ENCODE data around the gene ZNF217. TPM values are rescaled to one million over a fixed set of nuclear protein-coding genes. Genes with fewer than 3 reads are reported as not detected.

ZNF217 gene
- total RNA-seq, 1 donor from 2014 or later, result 39.5 TPM

- Mint-ChIP-seq H3K27ac (peak overlapping the region; percentile 92), H3K4me3 (no peak overlapping the region), H3K9me3 (no peaks in the 10 kb centered on the region), H3K4me1 (peaks cover 30% of the 10 kb centered on the region), H3K36me3 (no peaks in the 10 kb centered on the region), H3K27me3 (ENCODE audit: low read depth) (no peaks in the 10 kb centered on the region)
- DNase-seq (ENCODE audit: low spot score in 2 of 2, unreplicated experiment in 2 of 2), result peak in 1 of 2 experiments; percentile 36
- no peak for TF ChIP-seq CTCF (IDR thresholded peaks at IDR 0.05; ENCODE audit: unreplicated experiment)
Measured at GRCh38 chr20:53611449-53611894, 17.8 kb upstream of the ZNF217 start.

- H3K4me3 Mint-ChIP-seq, result no peak overlapping the region
- no peaks in the 10 kb centered on the region for H3K9me3 Mint-ChIP-seq
- TF ChIP-seq CTCF (IDR thresholded peaks at IDR 0.05; ENCODE audit: unreplicated experiment), result no peak
- peak overlapping the region; percentile 68 for H3K27ac Mint-ChIP-seq
- peak in 1 of 2 experiments; percentile 35 for DNase-seq (ENCODE audit: low spot score in 2 of 2, unreplicated experiment in 2 of 2)
- H3K4me1 Mint-ChIP-seq, result peaks cover 30% of the 10 kb centered on the region
- no peaks in the 10 kb centered on the region for H3K36me3 Mint-ChIP-seq
- no peaks in the 10 kb centered on the region for H3K27me3 Mint-ChIP-seq (ENCODE audit: low read depth)
Measured at GRCh38 chr20:53609491-53610445, 16.1 kb upstream of the ZNF217 start.

- no peak for TF ChIP-seq CTCF (IDR thresholded peaks at IDR 0.05; ENCODE audit: unreplicated experiment)
- Mint-ChIP-seq H3K27me3 (ENCODE audit: low read depth) (no peaks in the 10 kb centered on the region), H3K9me3 (no peaks in the 10 kb centered on the region), H3K36me3 (no peaks in the 10 kb centered on the region), H3K4me3 (no peak overlapping the region), H3K27ac (peak overlapping the region; percentile 68), H3K4me1 (peaks cover 28% of the 10 kb centered on the region)
- DNase-seq (ENCODE audit: low spot score in 2 of 2, unreplicated experiment in 2 of 2), result peak in 1 of 2 experiments; percentile 34
Measured at GRCh38 chr20:53608456-53609452, 15.1 kb upstream of the ZNF217 start.

GRCh38 chr20:53608071-53608455 is 14.4 kb upstream of the ZNF217 start:
- Mint-ChIP-seq H3K4me1 (peaks cover 21% of the 10 kb centered on the region), H3K27me3 (ENCODE audit: low read depth) (no peaks in the 10 kb centered on the region), H3K27ac (no peak overlapping the region)

More at GRCh38 chr20:53608071-53608455, 14.4 kb upstream of the ZNF217 start:
- no peak overlapping the region for H3K4me3 Mint-ChIP-seq
- TF ChIP-seq CTCF (IDR thresholded peaks at IDR 0.05; ENCODE audit: unreplicated experiment), result no peak
- no peaks in the 10 kb centered on the region for H3K36me3 Mint-ChIP-seq
- peak in 1 of 2 experiments; percentile 31 for DNase-seq (ENCODE audit: low spot score in 2 of 2, unreplicated experiment in 2 of 2)
- H3K9me3 Mint-ChIP-seq, result no peaks in the 10 kb centered on the region
